ENCODE measurements around the gene TMPRSS13.

- TF ChIP-seq, protein P1, sequence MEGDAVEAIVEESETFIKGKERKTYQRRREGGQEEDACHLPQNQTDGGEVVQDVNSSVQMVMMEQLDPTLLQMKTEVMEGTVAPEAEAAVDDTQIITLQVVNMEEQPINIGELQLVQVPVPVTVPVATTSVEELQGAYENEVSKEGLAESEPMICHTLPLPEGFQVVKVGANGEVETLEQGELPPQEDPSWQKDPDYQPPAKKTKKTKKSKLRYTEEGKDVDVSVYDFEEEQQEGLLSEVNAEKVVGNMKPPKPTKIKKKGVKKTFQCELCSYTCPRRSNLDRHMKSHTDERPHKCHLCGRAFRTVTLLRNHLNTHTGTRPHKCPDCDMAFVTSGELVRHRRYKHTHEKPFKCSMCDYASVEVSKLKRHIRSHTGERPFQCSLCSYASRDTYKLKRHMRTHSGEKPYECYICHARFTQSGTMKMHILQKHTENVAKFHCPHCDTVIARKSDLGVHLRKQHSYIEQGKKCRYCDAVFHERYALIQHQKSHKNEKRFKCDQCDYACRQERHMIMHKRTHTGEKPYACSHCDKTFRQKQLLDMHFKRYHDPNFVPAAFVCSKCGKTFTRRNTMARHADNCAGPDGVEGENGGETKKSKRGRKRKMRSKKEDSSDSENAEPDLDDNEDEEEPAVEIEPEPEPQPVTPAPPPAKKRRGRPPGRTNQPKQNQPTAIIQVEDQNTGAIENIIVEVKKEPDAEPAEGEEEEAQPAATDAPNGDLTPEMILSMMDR (IDR thresholded peaks at IDR 0.05): no peak
- TF ChIP-seq EP300 (IDR thresholded peaks at IDR 0.05): no peak
- TF ChIP-seq POLR2AphosphoS5 (IDR thresholded peaks at IDR 0.05): no peak
- TF ChIP-seq POLR2A (IDR thresholded peaks at IDR 0.05): no peak
Measured at GRCh38 chr11:117970400-117971024, 41.3 kb upstream of the TMPRSS13 start.

Measured in gastroesophageal sphincter (tissue), 3 donors.